ENCODE data around the gene CDH13. TPM values are rescaled to one million over a fixed set of nuclear protein-coding genes. Genes with fewer than 3 reads are reported as not detected.

The CDH13 gene
- total and polyA plus RNA-seq, 2 experiments from 2014 or later, result 1.6 to 4.4 TPM

DNA sequence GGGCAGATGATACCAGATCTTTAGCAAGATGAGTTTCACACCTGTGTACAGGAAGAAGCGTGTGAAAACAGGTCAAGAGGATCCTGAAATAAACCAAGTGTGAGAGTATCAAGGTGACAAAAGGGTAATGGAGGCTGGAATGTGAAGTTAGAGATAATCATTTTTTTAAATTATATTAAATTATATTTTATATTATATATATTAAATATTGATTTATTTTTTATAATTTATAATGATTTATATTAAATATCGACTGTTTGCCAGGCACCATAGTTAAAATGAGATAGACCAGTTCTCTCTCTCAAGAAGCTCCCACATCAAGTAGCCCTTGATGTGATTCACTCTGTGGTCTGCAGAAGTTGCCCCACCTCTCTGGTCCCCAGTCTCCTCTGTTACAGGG is 820.8 kb downstream of the CDH13 start:
- H3K36me3 ChIP-seq (ENCODE audit: insufficient read depth), result no peaks in the 10 kb centered on the region
- H3K27ac Mint-ChIP-seq, result no peak overlapping the region
- no peaks in the 10 kb centered on the region for H3F3A ChIP-seq (replicated peaks; ENCODE audit: low read depth)
- H3K9me3 Mint-ChIP-seq, result no peaks in the 10 kb centered on the region
- no peak overlapping the region for H3K4me3 ChIP-seq
- TF ChIP-seq NANOG (IDR thresholded peaks at IDR 0.05; ENCODE audit: borderline replicate concordance) (no peak), EZH2phosphoT487 (IDR thresholded peaks at IDR 0.05; ENCODE audit: unreplicated experiment) (no peak), ZNF331 (CRISPR knock-in tag; IDR thresholded peaks at IDR 0.05; ENCODE audit: low read depth) (no peak), ZNF114 (CRISPR knock-in tag; IDR thresholded peaks at IDR 0.05) (no peak), JUNB (IDR thresholded peaks at IDR 0.05; ENCODE audit: unreplicated experiment) (no peak), EZH2 (IDR thresholded peaks at IDR 0.05; ENCODE audit: low read depth, unreplicated experiment) (no peak), POLR2AphosphoS5 (IDR thresholded peaks at IDR 0.05; ENCODE audit: low read depth) (no peak), CREB1 (CRISPR knock-in tag; IDR thresholded peaks at IDR 0.05; ENCODE audit: low read depth) (no peak)
- TF ChIP-seq, protein P1, sequence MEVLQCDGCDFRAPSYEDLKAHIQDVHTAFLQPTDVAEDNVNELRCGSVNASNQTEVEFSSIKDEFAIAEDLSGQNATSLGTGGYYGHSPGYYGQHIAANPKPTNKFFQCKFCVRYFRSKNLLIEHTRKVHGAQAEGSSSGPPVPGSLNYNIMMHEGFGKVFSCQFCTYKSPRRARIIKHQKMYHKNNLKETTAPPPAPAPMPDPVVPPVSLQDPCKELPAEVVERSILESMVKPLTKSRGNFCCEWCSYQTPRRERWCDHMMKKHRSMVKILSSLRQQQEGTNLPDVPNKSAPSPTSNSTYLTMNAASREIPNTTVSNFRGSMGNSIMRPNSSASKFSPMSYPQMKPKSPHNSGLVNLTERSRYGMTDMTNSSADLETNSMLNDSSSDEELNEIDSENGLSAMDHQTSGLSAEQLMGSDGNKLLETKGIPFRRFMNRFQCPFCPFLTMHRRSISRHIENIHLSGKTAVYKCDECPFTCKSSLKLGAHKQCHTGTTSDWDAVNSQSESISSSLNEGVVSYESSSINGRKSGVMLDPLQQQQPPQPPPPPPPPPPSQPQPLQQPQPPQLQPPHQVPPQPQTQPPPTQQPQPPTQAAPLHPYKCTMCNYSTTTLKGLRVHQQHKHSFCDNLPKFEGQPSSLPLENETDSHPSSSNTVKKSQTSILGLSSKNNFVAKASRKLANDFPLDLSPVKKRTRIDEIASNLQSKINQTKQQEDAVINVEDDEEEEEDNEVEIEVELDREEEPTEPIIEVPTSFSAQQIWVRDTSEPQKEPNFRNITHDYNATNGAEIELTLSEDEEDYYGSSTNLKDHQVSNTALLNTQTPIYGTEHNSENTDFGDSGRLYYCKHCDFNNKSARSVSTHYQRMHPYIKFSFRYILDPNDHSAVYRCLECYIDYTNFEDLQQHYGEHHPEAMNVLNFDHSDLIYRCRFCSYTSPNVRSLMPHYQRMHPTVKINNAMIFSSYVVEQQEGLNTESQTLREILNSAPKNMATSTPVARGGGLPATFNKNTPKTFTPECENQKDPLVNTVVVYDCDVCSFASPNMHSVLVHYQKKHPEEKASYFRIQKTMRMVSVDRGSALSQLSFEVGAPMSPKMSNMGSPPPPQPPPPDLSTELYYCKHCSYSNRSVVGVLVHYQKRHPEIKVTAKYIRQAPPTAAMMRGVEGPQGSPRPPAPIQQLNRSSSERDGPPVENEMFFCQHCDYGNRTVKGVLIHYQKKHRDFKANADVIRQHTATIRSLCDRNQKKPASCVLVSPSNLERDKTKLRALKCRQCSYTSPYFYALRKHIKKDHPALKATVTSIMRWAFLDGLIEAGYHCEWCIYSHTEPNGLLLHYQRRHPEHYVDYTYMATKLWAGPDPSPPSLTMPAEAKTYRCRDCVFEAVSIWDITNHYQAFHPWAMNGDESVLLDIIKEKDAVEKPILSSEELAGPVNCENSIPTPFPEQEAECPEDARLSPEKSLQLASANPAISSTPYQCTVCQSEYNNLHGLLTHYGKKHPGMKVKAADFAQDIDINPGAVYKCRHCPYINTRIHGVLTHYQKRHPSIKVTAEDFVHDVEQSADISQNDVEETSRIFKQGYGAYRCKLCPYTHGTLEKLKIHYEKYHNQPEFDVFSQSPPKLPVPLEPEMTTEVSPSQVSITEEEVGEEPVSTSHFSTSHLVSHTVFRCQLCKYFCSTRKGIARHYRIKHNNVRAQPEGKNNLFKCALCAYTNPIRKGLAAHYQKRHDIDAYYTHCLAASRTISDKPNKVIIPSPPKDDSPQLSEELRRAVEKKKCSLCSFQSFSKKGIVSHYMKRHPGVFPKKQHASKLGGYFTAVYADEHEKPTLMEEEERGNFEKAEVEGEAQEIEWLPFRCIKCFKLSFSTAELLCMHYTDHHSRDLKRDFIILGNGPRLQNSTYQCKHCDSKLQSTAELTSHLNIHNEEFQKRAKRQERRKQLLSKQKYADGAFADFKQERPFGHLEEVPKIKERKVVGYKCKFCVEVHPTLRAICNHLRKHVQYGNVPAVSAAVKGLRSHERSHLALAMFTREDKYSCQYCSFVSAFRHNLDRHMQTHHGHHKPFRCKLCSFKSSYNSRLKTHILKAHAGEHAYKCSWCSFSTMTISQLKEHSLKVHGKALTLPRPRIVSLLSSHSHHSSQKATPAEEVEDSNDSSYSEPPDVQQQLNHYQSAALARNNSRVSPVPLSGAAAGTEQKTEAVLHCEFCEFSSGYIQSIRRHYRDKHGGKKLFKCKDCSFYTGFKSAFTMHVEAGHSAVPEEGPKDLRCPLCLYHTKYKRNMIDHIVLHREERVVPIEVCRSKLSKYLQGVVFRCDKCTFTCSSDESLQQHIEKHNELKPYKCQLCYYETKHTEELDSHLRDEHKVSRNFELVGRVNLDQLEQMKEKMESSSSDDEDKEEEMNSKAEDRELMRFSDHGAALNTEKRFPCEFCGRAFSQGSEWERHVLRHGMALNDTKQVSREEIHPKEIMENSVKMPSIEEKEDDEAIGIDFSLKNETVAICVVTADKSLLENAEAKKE (CRISPR knock-in tag; IDR thresholded peaks at IDR 0.05), result no peak
- TF ChIP-seq, protein P2, sequence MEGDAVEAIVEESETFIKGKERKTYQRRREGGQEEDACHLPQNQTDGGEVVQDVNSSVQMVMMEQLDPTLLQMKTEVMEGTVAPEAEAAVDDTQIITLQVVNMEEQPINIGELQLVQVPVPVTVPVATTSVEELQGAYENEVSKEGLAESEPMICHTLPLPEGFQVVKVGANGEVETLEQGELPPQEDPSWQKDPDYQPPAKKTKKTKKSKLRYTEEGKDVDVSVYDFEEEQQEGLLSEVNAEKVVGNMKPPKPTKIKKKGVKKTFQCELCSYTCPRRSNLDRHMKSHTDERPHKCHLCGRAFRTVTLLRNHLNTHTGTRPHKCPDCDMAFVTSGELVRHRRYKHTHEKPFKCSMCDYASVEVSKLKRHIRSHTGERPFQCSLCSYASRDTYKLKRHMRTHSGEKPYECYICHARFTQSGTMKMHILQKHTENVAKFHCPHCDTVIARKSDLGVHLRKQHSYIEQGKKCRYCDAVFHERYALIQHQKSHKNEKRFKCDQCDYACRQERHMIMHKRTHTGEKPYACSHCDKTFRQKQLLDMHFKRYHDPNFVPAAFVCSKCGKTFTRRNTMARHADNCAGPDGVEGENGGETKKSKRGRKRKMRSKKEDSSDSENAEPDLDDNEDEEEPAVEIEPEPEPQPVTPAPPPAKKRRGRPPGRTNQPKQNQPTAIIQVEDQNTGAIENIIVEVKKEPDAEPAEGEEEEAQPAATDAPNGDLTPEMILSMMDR (conservative IDR thresholded peaks at IDR 0.05; ENCODE audit: low read depth in 2 of 2), result no peak
- TF ChIP-seq, protein P3, sequence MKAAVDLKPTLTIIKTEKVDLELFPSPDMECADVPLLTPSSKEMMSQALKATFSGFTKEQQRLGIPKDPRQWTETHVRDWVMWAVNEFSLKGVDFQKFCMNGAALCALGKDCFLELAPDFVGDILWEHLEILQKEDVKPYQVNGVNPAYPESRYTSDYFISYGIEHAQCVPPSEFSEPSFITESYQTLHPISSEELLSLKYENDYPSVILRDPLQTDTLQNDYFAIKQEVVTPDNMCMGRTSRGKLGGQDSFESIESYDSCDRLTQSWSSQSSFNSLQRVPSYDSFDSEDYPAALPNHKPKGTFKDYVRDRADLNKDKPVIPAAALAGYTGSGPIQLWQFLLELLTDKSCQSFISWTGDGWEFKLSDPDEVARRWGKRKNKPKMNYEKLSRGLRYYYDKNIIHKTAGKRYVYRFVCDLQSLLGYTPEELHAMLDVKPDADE (IDR thresholded peaks at IDR 0.05), result no peak
- TF ChIP-seq, protein P4, sequence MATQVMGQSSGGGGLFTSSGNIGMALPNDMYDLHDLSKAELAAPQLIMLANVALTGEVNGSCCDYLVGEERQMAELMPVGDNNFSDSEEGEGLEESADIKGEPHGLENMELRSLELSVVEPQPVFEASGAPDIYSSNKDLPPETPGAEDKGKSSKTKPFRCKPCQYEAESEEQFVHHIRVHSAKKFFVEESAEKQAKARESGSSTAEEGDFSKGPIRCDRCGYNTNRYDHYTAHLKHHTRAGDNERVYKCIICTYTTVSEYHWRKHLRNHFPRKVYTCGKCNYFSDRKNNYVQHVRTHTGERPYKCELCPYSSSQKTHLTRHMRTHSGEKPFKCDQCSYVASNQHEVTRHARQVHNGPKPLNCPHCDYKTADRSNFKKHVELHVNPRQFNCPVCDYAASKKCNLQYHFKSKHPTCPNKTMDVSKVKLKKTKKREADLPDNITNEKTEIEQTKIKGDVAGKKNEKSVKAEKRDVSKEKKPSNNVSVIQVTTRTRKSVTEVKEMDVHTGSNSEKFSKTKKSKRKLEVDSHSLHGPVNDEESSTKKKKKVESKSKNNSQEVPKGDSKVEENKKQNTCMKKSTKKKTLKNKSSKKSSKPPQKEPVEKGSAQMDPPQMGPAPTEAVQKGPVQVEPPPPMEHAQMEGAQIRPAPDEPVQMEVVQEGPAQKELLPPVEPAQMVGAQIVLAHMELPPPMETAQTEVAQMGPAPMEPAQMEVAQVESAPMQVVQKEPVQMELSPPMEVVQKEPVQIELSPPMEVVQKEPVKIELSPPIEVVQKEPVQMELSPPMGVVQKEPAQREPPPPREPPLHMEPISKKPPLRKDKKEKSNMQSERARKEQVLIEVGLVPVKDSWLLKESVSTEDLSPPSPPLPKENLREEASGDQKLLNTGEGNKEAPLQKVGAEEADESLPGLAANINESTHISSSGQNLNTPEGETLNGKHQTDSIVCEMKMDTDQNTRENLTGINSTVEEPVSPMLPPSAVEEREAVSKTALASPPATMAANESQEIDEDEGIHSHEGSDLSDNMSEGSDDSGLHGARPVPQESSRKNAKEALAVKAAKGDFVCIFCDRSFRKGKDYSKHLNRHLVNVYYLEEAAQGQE (IDR thresholded peaks at IDR 0.05; ENCODE audit: unreplicated experiment), result no peak
- no peaks in the 10 kb centered on the region for H3K4me1 ChIP-seq (ENCODE audit: insufficient read depth)
- H4K20me1 ChIP-seq (replicated peaks; ENCODE audit: insufficient read depth), result no peaks in the 10 kb centered on the region
- no peaks in the 10 kb centered on the region for H3K27me3 ChIP-seq (ENCODE audit: insufficient read depth)
- no peaks in the 10 kb centered on the region for H3K9me2 ChIP-seq (ENCODE audit: insufficient read depth)
- H3K27me3 Mint-ChIP-seq (ENCODE audit: insufficient read depth, low read depth, poor library complexity), result peaks cover 2% of the 10 kb centered on the region
- DNase-seq (ENCODE audit: low spot score) (no peak), ATAC-seq (no peak)
- no peak overlapping the region for H3K4me3 Mint-ChIP-seq
- no peaks in the 10 kb centered on the region for H3K79me2 ChIP-seq (replicated peaks; ENCODE audit: insufficient read depth)
- no peak overlapping the region for H3K4me2 ChIP-seq
- H3K4me1 Mint-ChIP-seq, result no peaks in the 10 kb centered on the region
- no peak overlapping the region for H3K27ac ChIP-seq (ENCODE audit: low read depth)
- H3K36me3 Mint-ChIP-seq (ENCODE audit: low read depth), result no peaks in the 10 kb centered on the region
- no peak overlapping the region for H2AFZ ChIP-seq

Measured in GM23338 (cell line).